ENCODE measurements around the gene RGL1.

GRCh38 chr1:183954496-183954895, 149.6 kb downstream of the RGL1 start:
- TF ChIP-seq CTCF (IDR thresholded peaks at IDR 0.05 in 4 of 5, conservative IDR thresholded peaks at IDR 0.05 in 1 of 5): no peak
- TF ChIP-seq POLR2A (IDR thresholded peaks at IDR 0.05): no peak
